Kidney epithelial cell (primary cell): ENCODE data around the gene ST3GAL5. TPM values are rescaled to one million over a fixed set of nuclear protein-coding genes. Genes with fewer than 3 reads are reported as not detected.

Source experiments
- DNase-seq: peaks from one replicate; pipeline ENCODE4 v3.0.0-alpha.2; 2010; ENCODE audit warnings: low read depth
- H3K27me3 ChIP-seq: 2 replicates; pipeline ENCODE4 v1.6.0; 2011; ENCODE audit warnings: low read length; ENCODE audit not compliant: control insufficient read depth, insufficient read depth
- H3K36me3 ChIP-seq: 2 replicates; pipeline ENCODE4 v1.5.1; 2011; ENCODE audit warnings: low read length; ENCODE audit not compliant: control insufficient read depth, insufficient read depth
- H3K4me3 ChIP-seq: 2 replicates; pipeline ENCODE4 v1.5.1; 2011; ENCODE audit warnings: low read depth, mild to moderate bottlenecking, control low read depth, low read length
- total RNA-seq: library from RNA; depleted of rRNA; stranded (reverse); fragments of >200 nt; gene quantifications from 2 replicates; pipeline ENCODE4 v1.2.3, GENCODE V29; 2015
- TF ChIP-seq, protein P1 (sequence below): IDR thresholded peaks from 2 replicates; pipeline ENCODE4 v1.5.1; 2011; ENCODE audit warnings: mild to moderate bottlenecking, moderate library complexity, low read length, control low read depth, inconsistent platforms; ENCODE audit not compliant: insufficient read depth, poor library complexity, severe bottlenecking

ST3GAL5 gene
- total RNA-seq, 1 donor from 2014 or later = 3.0 TPM

DNA sequence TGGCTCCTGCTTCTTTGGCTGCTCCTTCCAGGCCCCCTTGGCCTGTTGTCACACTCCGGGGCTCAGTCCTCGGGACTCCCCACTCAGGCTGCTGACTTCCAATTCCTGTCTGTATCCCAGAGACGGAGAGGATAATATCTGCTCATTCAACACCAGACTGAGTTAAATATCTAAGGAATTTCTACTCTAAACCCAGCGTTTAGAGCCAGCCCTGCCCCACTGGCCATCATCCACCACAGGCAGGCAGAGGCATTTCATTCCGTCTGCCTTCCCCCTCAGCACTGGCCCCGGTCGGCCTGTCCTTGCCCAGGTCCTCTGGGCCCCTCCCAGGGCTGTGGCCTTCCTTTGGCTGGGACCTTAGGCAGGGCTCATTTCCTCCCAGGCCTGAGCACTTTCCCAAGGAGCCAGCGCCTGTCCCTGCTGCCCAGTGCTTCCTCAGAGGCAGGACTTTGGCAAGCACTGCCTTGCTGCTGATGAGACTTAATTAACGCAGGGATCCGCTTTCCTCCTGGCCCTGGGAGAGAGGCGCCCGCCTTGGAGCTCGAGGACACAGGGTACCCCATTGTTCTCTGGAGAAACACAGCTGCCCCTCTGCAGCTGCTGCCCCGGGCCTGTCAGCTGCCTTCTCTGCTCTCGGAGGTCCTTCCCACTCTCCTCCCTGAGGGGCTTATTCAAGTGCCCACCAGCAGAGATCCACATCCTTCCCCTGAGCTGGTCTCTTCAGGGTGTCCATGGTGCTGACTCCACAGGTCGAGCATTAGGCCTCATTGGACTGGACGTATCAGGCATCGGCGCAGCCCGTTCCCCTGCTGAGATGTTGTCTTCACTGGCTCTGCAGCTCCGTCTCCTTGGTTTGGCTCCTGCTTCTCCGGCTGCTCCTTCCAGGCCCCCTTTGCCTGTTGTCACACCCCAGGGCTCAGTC is 92.2 kb downstream of the ST3GAL5 start:
- no peak for DNase-seq
- no peaks in the 10 kb centered on the region for H3K36me3 ChIP-seq
- no peak overlapping the region for H3K4me3 ChIP-seq
- H3K27me3 ChIP-seq = peaks cover 2% of the 10 kb centered on the region
- TF ChIP-seq, protein P1, sequence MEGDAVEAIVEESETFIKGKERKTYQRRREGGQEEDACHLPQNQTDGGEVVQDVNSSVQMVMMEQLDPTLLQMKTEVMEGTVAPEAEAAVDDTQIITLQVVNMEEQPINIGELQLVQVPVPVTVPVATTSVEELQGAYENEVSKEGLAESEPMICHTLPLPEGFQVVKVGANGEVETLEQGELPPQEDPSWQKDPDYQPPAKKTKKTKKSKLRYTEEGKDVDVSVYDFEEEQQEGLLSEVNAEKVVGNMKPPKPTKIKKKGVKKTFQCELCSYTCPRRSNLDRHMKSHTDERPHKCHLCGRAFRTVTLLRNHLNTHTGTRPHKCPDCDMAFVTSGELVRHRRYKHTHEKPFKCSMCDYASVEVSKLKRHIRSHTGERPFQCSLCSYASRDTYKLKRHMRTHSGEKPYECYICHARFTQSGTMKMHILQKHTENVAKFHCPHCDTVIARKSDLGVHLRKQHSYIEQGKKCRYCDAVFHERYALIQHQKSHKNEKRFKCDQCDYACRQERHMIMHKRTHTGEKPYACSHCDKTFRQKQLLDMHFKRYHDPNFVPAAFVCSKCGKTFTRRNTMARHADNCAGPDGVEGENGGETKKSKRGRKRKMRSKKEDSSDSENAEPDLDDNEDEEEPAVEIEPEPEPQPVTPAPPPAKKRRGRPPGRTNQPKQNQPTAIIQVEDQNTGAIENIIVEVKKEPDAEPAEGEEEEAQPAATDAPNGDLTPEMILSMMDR = no peak

DNA sequence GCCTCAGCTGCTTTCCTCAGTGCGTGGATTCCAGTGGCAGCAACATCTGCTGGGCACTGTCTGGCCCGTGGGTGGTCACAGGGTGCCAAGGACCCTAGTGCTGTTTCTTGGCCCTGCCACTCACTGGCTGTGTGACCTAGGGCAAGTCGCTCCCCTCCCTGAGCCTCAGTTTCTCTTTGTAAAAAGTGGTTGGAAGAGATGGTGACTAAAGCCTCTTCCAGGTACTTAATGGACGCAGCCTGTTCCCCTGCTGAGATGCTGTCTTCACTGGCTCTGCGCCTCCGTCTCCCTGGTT is 92.8 kb downstream of the ST3GAL5 start:
- Histone ChIP-seq H3K36me3 (no peaks in the 10 kb centered on the region), H3K4me3 (no peak overlapping the region), H3K27me3 (peaks cover 2% of the 10 kb centered on the region)
- TF ChIP-seq, protein P1 = no peak
- DNase-seq = no peak

DNA sequence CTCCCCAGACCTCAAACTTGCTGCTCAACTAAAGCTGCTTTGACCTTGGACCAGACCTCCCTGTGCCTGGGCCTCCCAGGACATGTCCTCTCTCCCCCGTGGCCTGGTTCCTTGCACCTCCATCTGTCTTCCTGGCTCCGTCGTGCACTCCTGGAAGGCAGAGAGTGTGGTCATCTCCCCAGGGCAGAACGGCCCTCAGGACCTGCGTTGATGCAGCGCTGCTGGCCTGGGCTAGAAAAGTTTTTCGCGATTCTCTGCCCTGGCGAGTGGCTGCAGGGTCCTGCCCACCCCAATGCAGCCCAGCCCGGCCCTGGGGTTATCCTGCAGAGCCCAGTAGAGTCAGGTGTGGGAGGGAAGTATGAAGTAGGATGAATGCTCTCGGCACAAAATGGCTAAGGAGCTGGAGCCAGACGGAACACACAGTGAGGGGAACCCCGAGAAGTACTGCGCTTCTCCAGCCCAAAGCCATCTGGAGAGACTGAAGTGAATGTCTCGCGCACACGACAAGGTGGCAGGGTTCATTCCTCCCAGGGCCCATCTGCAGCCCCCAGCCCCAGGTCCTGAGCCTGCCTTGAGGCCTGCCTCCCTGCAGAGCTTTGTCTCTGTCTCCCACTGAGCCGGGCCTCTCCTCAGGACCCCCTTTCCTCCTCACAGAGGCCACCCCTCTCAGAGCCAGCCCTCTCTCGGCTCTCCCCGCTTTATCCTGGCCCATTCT is 93.3 kb downstream of the ST3GAL5 start:
- TF ChIP-seq, protein P1 = no peak
- no peak for DNase-seq
- H3K27me3 ChIP-seq = peaks cover 2% of the 10 kb centered on the region
- H3K36me3 ChIP-seq = no peaks in the 10 kb centered on the region
- H3K4me3 ChIP-seq = no peak overlapping the region

DNA sequence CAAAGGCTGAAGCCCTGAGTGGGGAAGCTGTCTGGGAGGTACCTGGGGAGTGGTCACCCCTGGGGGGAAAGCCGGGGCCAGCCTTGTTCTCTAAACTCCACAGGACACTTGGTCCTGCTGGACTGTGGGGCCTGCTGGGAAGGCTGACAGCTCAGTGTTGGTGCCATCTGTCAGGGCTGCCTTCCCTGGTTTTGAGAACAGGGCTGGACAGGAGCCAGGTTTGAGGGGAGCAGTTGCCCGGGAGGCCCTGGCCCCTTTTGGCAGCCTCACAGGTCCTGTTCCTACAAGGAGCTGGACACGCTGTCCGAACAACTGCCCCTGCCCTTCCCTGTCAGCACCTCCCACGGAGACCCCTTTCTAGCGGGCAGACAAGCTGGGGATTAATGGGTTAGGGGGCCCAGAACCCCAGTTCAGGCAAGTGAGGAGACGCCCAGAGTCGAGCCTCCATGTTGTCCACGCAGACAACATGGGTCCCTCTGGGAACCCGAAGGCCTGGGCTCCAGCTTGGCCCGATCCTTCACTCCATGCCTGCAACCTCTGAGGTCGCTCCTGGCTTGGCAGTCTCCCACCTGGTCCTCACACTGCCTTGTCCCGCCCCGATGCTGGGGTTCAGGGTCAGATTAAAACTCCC is 94.2 kb downstream of the ST3GAL5 start:
- Histone ChIP-seq H3K4me3 (no peak overlapping the region), H3K27me3 (peaks cover 5% of the 10 kb centered on the region), H3K36me3 (no peaks in the 10 kb centered on the region)
- TF ChIP-seq, protein P1 = no peak
- DNase-seq = no peak

DNA sequence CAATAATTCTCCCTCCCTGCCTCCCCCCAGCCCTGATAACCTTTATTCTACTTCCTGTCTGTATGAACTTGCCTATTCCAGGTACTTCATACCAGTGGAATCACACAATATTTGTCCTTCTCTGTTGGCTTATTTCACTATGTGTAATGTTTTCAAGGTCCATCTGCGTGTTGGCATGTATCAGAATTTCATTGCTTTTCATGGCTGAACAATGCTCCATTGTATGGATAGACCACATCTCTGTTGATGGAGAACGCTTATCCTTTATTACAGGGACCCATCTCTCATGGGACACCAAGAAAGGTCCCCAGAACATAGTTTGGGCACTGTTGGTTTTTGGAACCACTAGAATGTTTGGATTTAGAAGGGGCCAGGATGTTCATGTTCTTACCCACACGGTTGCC is 94.8 kb downstream of the ST3GAL5 start:
- no peak for DNase-seq
- no peaks in the 10 kb centered on the region for H3K36me3 ChIP-seq
- H3K27me3 ChIP-seq = peaks cover 5% of the 10 kb centered on the region
- TF ChIP-seq, protein P1 = no peak
- no peak overlapping the region for H3K4me3 ChIP-seq
